Measurements from ENCODE around the gene SLC44A2. TPM values are rescaled to one million over a fixed set of nuclear protein-coding genes. Genes with fewer than 3 reads are reported as not detected.

Gene SLC44A2
- total RNA-seq, 1 experiment from 2014 or later, result 31.5 TPM

- in situ Hi-C loops (cut with HindIII; ENCODE audit: low pct_unique_long_range_greater_than_20kb, low sequenced_read_pairs), result no loop called here
- ATAC-seq (no peak), DNase-seq (ENCODE audit: low read depth, low spot score) (no peak)
- BruUV-seq (replicated peaks), result no TSS peak
- Histone ChIP-seq H3K4me3 (ENCODE audit: low read depth in 2 of 2, low read length in 2 of 2) (no peak overlapping the region), H3K4me1 (ENCODE audit: control insufficient read depth, insufficient read depth, low read length) (no peaks in the 10 kb centered on the region), H3K36me3 (ENCODE audit: control insufficient read depth, insufficient read depth, low read length) (no peaks in the 10 kb centered on the region), H3K27ac (ENCODE audit: low read length) (no peak overlapping the region), H3K27me3 (ENCODE audit: control insufficient read depth, insufficient read depth, low read length) (no peaks in the 10 kb centered on the region), H3K9me3 (ENCODE audit: control insufficient read depth, insufficient read depth, low read depth, low read length) (no peaks in the 10 kb centered on the region)
- ChIA-PET CTCF (interaction anchor here (0.7 kb wide), 1 partner anchor 124 kb away, joined by 3 read pairs; no protein-coding TSS in a partner anchor), POLR2A (no interaction called here)
- TF ChIP-seq SIN3A (IDR thresholded peaks at IDR 0.05; ENCODE audit: borderline replicate concordance, insufficient read depth, low read depth, low read length), result no peak
- no peak for TF ChIP-seq CTCF (IDR thresholded peaks at IDR 0.05)
- TF ChIP-seq REST (IDR thresholded peaks at IDR 0.05; ENCODE audit: insufficient read depth in 1 of 2, low read depth in 2 of 2, low read length in 1 of 2), result no peak
- no peak for TF ChIP-seq TCF7L2 (IDR thresholded peaks at IDR 0.05; ENCODE audit: low read depth, low read length)
- intact Hi-C loops (cut with micrococcal nuclease; ENCODE audit: unreplicated experiment), result no loop called here
Measured at GRCh38 chr19:10637894-10638293, 12.5 kb downstream of the SLC44A2 start.

- Histone ChIP-seq H3K4me3 (ENCODE audit: low read depth in 2 of 2, low read length in 2 of 2) (no peak overlapping the region), H3K27me3 (ENCODE audit: control insufficient read depth, insufficient read depth, low read length) (no peaks in the 10 kb centered on the region), H3K36me3 (ENCODE audit: control insufficient read depth, insufficient read depth, low read length) (no peaks in the 10 kb centered on the region), H3K27ac (ENCODE audit: low read length) (no peak overlapping the region), H3K4me1 (ENCODE audit: control insufficient read depth, insufficient read depth, low read length) (peaks cover 5% of the 10 kb centered on the region; the same call in 1 of the 2 replicates), H3K9me3 (ENCODE audit: control insufficient read depth, insufficient read depth, low read depth, low read length) (no peaks in the 10 kb centered on the region)
- ChIA-PET POLR2A (no interaction called here), CTCF (no interaction called here)
- intact Hi-C loops (cut with micrococcal nuclease; ENCODE audit: unreplicated experiment) (no loop called here), in situ Hi-C loops (cut with HindIII; ENCODE audit: low pct_unique_long_range_greater_than_20kb, low sequenced_read_pairs) (no loop called here)
- DNase-seq (ENCODE audit: low read depth, low spot score), result no peak
- no TSS peak for BruUV-seq (replicated peaks)
- no peak for TF ChIP-seq POLR2AphosphoS5 (IDR thresholded peaks at IDR 0.05; ENCODE audit: low read depth, low read length)
- no peak for TF ChIP-seq REST (IDR thresholded peaks at IDR 0.05; ENCODE audit: insufficient read depth in 1 of 2, low read depth in 2 of 2, low read length in 1 of 2)
- no peak for TF ChIP-seq TCF7L2 (IDR thresholded peaks at IDR 0.05; ENCODE audit: low read depth, low read length)
- TF ChIP-seq CTCF (IDR thresholded peaks at IDR 0.05), result no peak
- TF ChIP-seq SIN3A (IDR thresholded peaks at IDR 0.05; ENCODE audit: borderline replicate concordance, insufficient read depth, low read depth, low read length), result no peak
- ATAC-seq, result no peak
Measured at GRCh38 chr19:10639836-10640235, 14.5 kb downstream of the SLC44A2 start.
